Hepatocyte (in vitro differentiated cells): ENCODE data around the gene MKRN3.

Experiments used
- CTCF ChIP-seq: fragments of 200-600 bp; sonication (generic); IDR thresholded peaks from 2 replicates; pipeline ENCODE4 v1.5.1; 2016; ENCODE audit warnings: antibody characterized with exemption, mild to moderate bottlenecking; ENCODE audit not compliant: poor library complexity
- EZH2 ChIP-seq: fragments of 200-600 bp; sonication (generic); IDR thresholded peaks from 2 replicates; pipeline ENCODE4 v1.6.1; 2016; ENCODE audit warnings: antibody characterized with exemption, mild to moderate bottlenecking, borderline replicate concordance

GRCh38 chr15:23548071-23548470 lies 17.4 kb upstream of the MKRN3 start:
- no peak for TF ChIP-seq CTCF
- no peak for TF ChIP-seq EZH2
